Prostate gland (tissue), 2 donors: Measurements from ENCODE around the gene ARL4A. TPM values are rescaled to one million over a fixed set of nuclear protein-coding genes. Genes with fewer than 3 reads are reported as not detected.

Source experiments
- DNase-seq: peaks from one replicate; pipeline ENCODE4 v3.0.0-alpha.2; 2019; ENCODE audit warnings: low spot score
- H3K27ac ChIP-seq, 2 donors: fragments of 200-600 bp; sonication (generic); 2 replicates each; pipeline ENCODE4 v1.5.1; 2017 to 2019
- H3K27me3 ChIP-seq: fragments of 200-600 bp; sonication (generic); replicated peaks from 2 replicates; pipeline ENCODE4 v1.5.1; 2019; ENCODE audit not compliant: insufficient read depth
- H3K36me3 ChIP-seq, 2 donors: fragments of 200-600 bp; sonication (generic); 1 replicate in 1 of 2; 2 replicates in 1 of 2; pipeline versions ENCODE4 v1.5.1 to v1.8.1; 2017 to 2019
- H3K4me1 ChIP-seq: fragments of 200-600 bp; sonication (generic); replicated peaks from 2 replicates; pipeline ENCODE4 v1.5.1; 2019
- H3K4me3 ChIP-seq, 2 donors: fragments of 200-600 bp; sonication (generic); 2 replicates each; pipeline ENCODE4 v1.5.1; 2017 to 2019
- H3K9me3 ChIP-seq: fragments of 200-600 bp; sonication (generic); 2 replicates; pipeline ENCODE4 v1.5.1; 2017
- CTCF ChIP-seq, 4 experiments: fragments of 200-600 bp in 2 of 4; fragments of 450-650 bp in 2 of 4; sonication (generic) in 2 of 4; IDR thresholded peaks; 1 replicate in 3 of 4; 2 replicates in 1 of 4; pipeline ENCODE4 v1.5.1; 2016 to 2019; ENCODE audit warnings: antibody characterized with exemption in 4 of 4, mild to moderate bottlenecking in 2 of 4, moderate library complexity in 2 of 4
- POLR2A ChIP-seq: fragments of 450-650 bp; IDR thresholded peaks from one replicate; pipeline ENCODE4 v1.6.1; 2016; ENCODE audit warnings: antibody characterized with exemption, mild to moderate bottlenecking
- POLR2AphosphoS5 ChIP-seq: sonication (generic); formaldehyde crosslinking; IDR thresholded peaks from one replicate; pipeline ENCODE4 v1.6.1; 2017; ENCODE audit warnings: antibody characterized with exemption
- WGBS: methylation state at CpG from one replicate; pipeline ENCODE4 v1.1.5; 2018; 5-methylcytosine and 5-hydroxymethylcytosine counted together
- intact Hi-C: fragments of 100-400 bp; cut with DNase I; formaldehyde crosslinking; loops from one replicate; pipeline ENCODE4 v1.14.2; 2022
- total RNA-seq, 2 donors: library from RNA; depleted of rRNA; stranded (reverse); fragments of >200 nt; gene quantifications; one replicate each; pipeline ENCODE4 v1.1.0, GENCODE V29; 2016

The ARL4A gene
- total RNA-seq, 2 donors from 2014 or later = 34.3 to 37.3 TPM

- WGBS = 67% methylated on average over 6 of the region's 6 CpGs
- Histone ChIP-seq H3K4me1 (no peaks in the 10 kb centered on the region), H3K27me3 (no peaks in the 10 kb centered on the region), H3K9me3 (no peaks in the 10 kb centered on the region), H3K36me3 (no peaks in the 10 kb centered on the region), H3K27ac (no peak overlapping the region), H3K4me3 (no peak overlapping the region)
- no peak for TF ChIP-seq CTCF (IDR thresholded peaks at IDR 0.05)
- TF ChIP-seq POLR2A = no peak
- no peak for TF ChIP-seq POLR2AphosphoS5
- no peak for DNase-seq
- intact Hi-C loops = no loop called here
These were observed 39.8 kb upstream of the ARL4A start for GRCh38 chr7:12647364-12648219.

GRCh38 chr7:12648704-12649261 lies 38.6 kb upstream of the ARL4A start:
- Histone ChIP-seq H3K4me3 (no peak overlapping the region), H3K4me1 (no peaks in the 10 kb centered on the region), H3K27ac (no peak overlapping the region), H3K36me3 (no peaks in the 10 kb centered on the region), H3K9me3 (no peaks in the 10 kb centered on the region), H3K27me3 (no peaks in the 10 kb centered on the region)
- DNase-seq = no peak
- intact Hi-C loops = no loop called here
- WGBS = 76% methylated on average over 4 of the region's 4 CpGs
- TF ChIP-seq POLR2AphosphoS5 = no peak
- TF ChIP-seq CTCF (IDR thresholded peaks at IDR 0.05) = no peak
- no peak for TF ChIP-seq POLR2A

- no peaks in the 10 kb centered on the region for H3K9me3 ChIP-seq
- H3K4me3 ChIP-seq = no peak overlapping the region
- no peaks in the 10 kb centered on the region for H3K27me3 ChIP-seq
- DNase-seq = no peak
- TF ChIP-seq CTCF (IDR thresholded peaks at IDR 0.05) = no peak
- no peak for TF ChIP-seq POLR2A
- no peak overlapping the region for H3K27ac ChIP-seq
- no peaks in the 10 kb centered on the region for H3K4me1 ChIP-seq
- intact Hi-C loops = no loop called here
- no peaks in the 10 kb centered on the region for H3K36me3 ChIP-seq
These were observed 38.1 kb upstream of the ARL4A start for GRCh38 chr7:12649348-12649747.

GRCh38 chr7:12650080-12650479 lies 37.4 kb upstream of the ARL4A start:
- no peaks in the 10 kb centered on the region for H3K36me3 ChIP-seq
- intact Hi-C loops = no loop called here
- WGBS = 42% methylated on average over 2 of the region's 2 CpGs
- H3K4me1 ChIP-seq = no peaks in the 10 kb centered on the region
- H3K27ac ChIP-seq = no peak overlapping the region
- no peak overlapping the region for H3K4me3 ChIP-seq
- TF ChIP-seq POLR2AphosphoS5 (no peak), POLR2A (no peak), CTCF (IDR thresholded peaks at IDR 0.05) (no peak)
- no peaks in the 10 kb centered on the region for H3K9me3 ChIP-seq
- no peaks in the 10 kb centered on the region for H3K27me3 ChIP-seq
- DNase-seq = no peak

- H3K27ac ChIP-seq = no peak overlapping the region
- H3K36me3 ChIP-seq = no peaks in the 10 kb centered on the region
- no peak overlapping the region for H3K4me3 ChIP-seq
- H3K9me3 ChIP-seq = no peaks in the 10 kb centered on the region
- WGBS = 18% methylated on average over 3 of the region's 3 CpGs
- no peaks in the 10 kb centered on the region for H3K4me1 ChIP-seq
- TF ChIP-seq POLR2AphosphoS5 = no peak
- TF ChIP-seq POLR2A = no peak
- TF ChIP-seq CTCF (IDR thresholded peaks at IDR 0.05) = no peak
- intact Hi-C loops = no loop called here
- no peaks in the 10 kb centered on the region for H3K27me3 ChIP-seq
- no peak for DNase-seq
These were observed 34.3 kb upstream of the ARL4A start for GRCh38 chr7:12653110-12653509.
